Tongue (tissue), 2 donors: Measurements from ENCODE around the gene CEP41. TPM values are rescaled to one million over a fixed set of nuclear protein-coding genes. Genes with fewer than 3 reads are reported as not detected.

Source experiments
- DNase-seq: peaks from one replicate; pipeline ENCODE4 v3.0.0-alpha.2; 2015
- total RNA-seq: library from RNA; depleted of rRNA; stranded (reverse); fragments of >200 nt; gene quantifications from one replicate; pipeline ENCODE4 v1.2.3, GENCODE V29; 2014

CEP41 gene
- total RNA-seq, result 28.3 TPM

- peak; percentile 99 for DNase-seq
Observed at GRCh38 chr7:130440527-130441365, at the start of gene CEP41. Gene CEP41 (minus strand): TSS chr7:130441016. CDS start chr7:130440966, 50 bp downstream.

GRCh38 chr7:130490311-130490791 is 49.5 kb upstream of the CEP41 start:
- peak; percentile 79 for DNase-seq

- peak; percentile 76 for DNase-seq
Observed at GRCh38 chr7:130489140-130489983, 48.5 kb upstream of the CEP41 start.

GRCh38 chr7:130488392-130489139 is 47.8 kb upstream of the CEP41 start:
- peak; percentile 56 for DNase-seq

GRCh38 chr7:130486954-130487436 is 46.2 kb upstream of the CEP41 start:
- DNase-seq, result peak; percentile 18

GRCh38 chr7:130486114-130486953 is 45.5 kb upstream of the CEP41 start:
- DNase-seq, result peak; percentile 76

- no peak for DNase-seq
Observed at GRCh38 chr7:130485734-130486113, 44.9 kb upstream of the CEP41 start.

- no peak for DNase-seq
Observed at GRCh38 chr7:130483031-130483430, 42.2 kb upstream of the CEP41 start.

GRCh38 chr7:130481898-130482297 is 41.1 kb upstream of the CEP41 start:
- no peak for DNase-seq

GRCh38 chr7:130479716-130480400 is 39.0 kb upstream of the CEP41 start:
- DNase-seq, result no peak

GRCh38 chr7:130478991-130479390 is 38.2 kb upstream of the CEP41 start:
- DNase-seq, result no peak

- peak; percentile 81 for DNase-seq
Observed at GRCh38 chr7:130476297-130477150, 35.7 kb upstream of the CEP41 start.

GRCh38 chr7:130475776-130476175 is 35.0 kb upstream of the CEP41 start:
- DNase-seq, result no peak

- peak; percentile 45 for DNase-seq
Observed at GRCh38 chr7:130473876-130474275, 33.1 kb upstream of the CEP41 start.

- DNase-seq, result no peak
Observed at GRCh38 chr7:130473289-130473688, 32.5 kb upstream of the CEP41 start.

- no peak for DNase-seq
Observed at GRCh38 chr7:130471974-130472373, 31.2 kb upstream of the CEP41 start.

GRCh38 chr7:130468612-130469011 is 27.8 kb upstream of the CEP41 start:
- DNase-seq, result no peak

GRCh38 chr7:130463553-130464434 is 23.0 kb upstream of the CEP41 start:
- DNase-seq, result no peak

GRCh38 chr7:130461272-130461671 is 20.5 kb upstream of the CEP41 start:
- DNase-seq, result no peak
